Neural crest cell (in vitro differentiated cells): ENCODE results near the gene MLX. TPM values are rescaled to one million over a fixed set of nuclear protein-coding genes. Genes with fewer than 3 reads are reported as not detected.
"Not testable (repeated sequence)": the region's sequence is repeated elsewhere in the genome, so short reads cannot be mapped to it uniquely, and the experiment has no call there.

ENCODE experiments used
- DNase-seq: peaks from one replicate; pipeline ENCODE4 v3.0.0; 2021; ENCODE audit warnings: low read depth, mixed read lengths, low spot score
- H3K27ac Mint-ChIP-seq: one replicate; pipeline ENCODE4 v1.8.0; 2021; ENCODE audit warnings: mild to moderate bottlenecking, mixed read lengths; ENCODE audit not compliant: unreplicated experiment
- H3K27me3 Mint-ChIP-seq: 2 replicates; pipeline ENCODE4 v1.8.0; 2021; ENCODE audit warnings: low read depth, mild to moderate bottlenecking, mixed read lengths
- H3K36me3 Mint-ChIP-seq: 2 replicates; pipeline ENCODE4 v1.8.0; 2021; ENCODE audit warnings: low read depth, mild to moderate bottlenecking, mixed read lengths
- H3K4me1 Mint-ChIP-seq: 2 replicates; pipeline ENCODE4 v1.8.0; 2021; ENCODE audit warnings: mixed read lengths
- H3K4me3 Mint-ChIP-seq: one replicate; pipeline ENCODE4 v1.8.0; 2021; ENCODE audit warnings: mild to moderate bottlenecking, mixed read lengths
- H3K9me3 Mint-ChIP-seq: 2 replicates; pipeline ENCODE4 v1.8.0; 2021; ENCODE audit warnings: mixed read lengths
- CTCF ChIP-seq: fragments of 200-600 bp; sonication (generic); conservative IDR thresholded peaks from 2 replicates; pipeline ENCODE4 v1.5.0; 2021; ENCODE audit warnings: antibody characterized with exemption, mild to moderate bottlenecking
- total RNA-seq: library from RNA; stranded (reverse); gene quantifications from 2 replicates; pipeline ENCODE4 v1.2.1, GENCODE V29; 2021

MLX gene
- total RNA-seq, 1 donor from 2014 or later: 38.6 TPM

DNA sequence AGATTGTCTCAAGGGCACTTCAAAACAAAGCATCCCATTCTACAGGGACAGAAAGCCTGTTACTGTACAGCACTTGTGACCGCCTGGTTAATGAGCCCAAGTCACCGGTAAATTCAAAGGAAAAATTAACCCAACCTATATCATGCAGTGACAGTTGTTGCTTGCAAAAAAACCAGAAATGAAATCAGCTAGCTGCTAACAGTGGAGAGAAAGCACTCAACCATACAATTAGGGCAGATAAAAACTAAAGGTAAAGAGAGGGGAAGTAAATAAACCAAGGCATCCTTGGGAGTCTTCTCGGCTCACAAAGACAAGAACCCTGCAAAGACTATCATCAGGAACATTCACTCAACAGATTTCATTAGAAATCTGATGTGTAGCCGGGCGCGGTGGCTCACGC, 36.4 kb downstream of the MLX start:
- no peak for DNase-seq
- Mint-ChIP-seq H3K9me3 (no peaks in the 10 kb centered on the region), H3K36me3 (no peaks in the 10 kb centered on the region), H3K27me3 (no peaks in the 10 kb centered on the region), H3K4me1 (peaks cover 21% of the 10 kb centered on the region), H3K27ac (no peak overlapping the region), H3K4me3 (peak overlapping the region; percentile 8)
- TF ChIP-seq CTCF: no peak

DNA sequence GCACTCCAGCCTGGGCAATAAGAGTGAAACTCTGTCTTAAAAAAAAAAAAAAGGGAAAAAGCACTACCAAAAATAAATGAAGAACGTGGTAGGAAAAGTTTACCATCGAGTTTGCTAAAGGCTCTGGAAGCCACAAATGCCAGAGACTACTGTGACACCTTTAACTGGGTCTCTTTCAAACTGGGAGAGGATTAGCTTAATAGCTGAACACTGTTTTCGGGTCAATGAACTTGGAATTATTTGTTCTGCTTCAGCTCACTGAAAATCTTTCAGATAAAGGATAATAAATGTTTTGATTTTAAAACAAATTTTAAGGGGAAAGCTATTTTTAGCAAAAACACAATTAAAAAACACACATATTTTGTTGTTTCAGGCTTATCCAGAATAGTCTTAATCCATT, 40.9 kb downstream of the MLX start:
- peaks cover 3% of the 10 kb centered on the region for H3K36me3 Mint-ChIP-seq
- no peak for DNase-seq
- no peaks in the 10 kb centered on the region for H3K27me3 Mint-ChIP-seq
- peaks cover 40% of the 10 kb centered on the region for H3K4me1 Mint-ChIP-seq
- no peak for TF ChIP-seq CTCF
- H3K9me3 Mint-ChIP-seq: no peaks in the 10 kb centered on the region
- no peak overlapping the region for H3K27ac Mint-ChIP-seq
- peak overlapping the region; percentile 99 for H3K4me3 Mint-ChIP-seq

GRCh38 chr17:42608305-42609181, 41.6 kb downstream of the MLX start:
- no peaks in the 10 kb centered on the region for H3K9me3 Mint-ChIP-seq
- peak overlapping the region; percentile 97 for H3K27ac Mint-ChIP-seq
- H3K4me3 Mint-ChIP-seq: peak overlapping the region; percentile 99
- peaks cover 36% of the 10 kb centered on the region for H3K4me1 Mint-ChIP-seq
- TF ChIP-seq CTCF: no peak
- peak; percentile 14 for DNase-seq
- H3K36me3 Mint-ChIP-seq: peaks cover 6% of the 10 kb centered on the region
- H3K27me3 Mint-ChIP-seq: no peaks in the 10 kb centered on the region

- Mint-ChIP-seq H3K27ac (peak within 1 kb of the TSS; percentile 97), H3K9me3 (no peaks in the 10 kb centered on the region), H3K4me3 (peak within 1 kb of the TSS; percentile 99), H3K27me3 (no peaks in the 10 kb centered on the region), H3K4me1 (peaks cover 36% of the 10 kb centered on the region), H3K36me3 (peaks cover 11% of the 10 kb centered on the region)
- DNase-seq: peak; percentile 99
- peak; percentile 54 for TF ChIP-seq CTCF
Observed at GRCh38 chr17:42609182-42609813, 42.4 kb downstream of the MLX start, which contains the start of the genes RETREG3 and TUBG1. TSS of gene RETREG3 (minus strand) at chr17:42609374. CDS start at chr17:42609324, 50 bp downstream. TSS of gene TUBG1 (plus strand) at chr17:42609683. CDS start at chr17:42609738, 55 bp downstream.

GRCh38 chr17:42609814-42610801, 43.2 kb downstream of the MLX start:
- H3K9me3 Mint-ChIP-seq, H3K27me3 Mint-ChIP-seq, DNase-seq: not testable (repeated sequence)
- Mint-ChIP-seq H3K27ac (peak overlapping the region; percentile 14), H3K4me3 (peak overlapping the region; percentile 99), H3K36me3 (peaks cover 16% of the 10 kb centered on the region), H3K4me1 (peaks cover 31% of the 10 kb centered on the region)
